Natural killer cell (primary cell): Measurements from ENCODE around the gene STK32A. TPM values are rescaled to one million over a fixed set of nuclear protein-coding genes. Genes with fewer than 3 reads are reported as not detected.

Source experiments
- ATAC-seq, 3 donors: fragments of 150-1000 bp in 2 of 3; fragments of 200-7000 bp in 1 of 3; cut with Tn5 transposase; 1 replicate in 1 of 3; 2 replicates in 2 of 3; pipeline ENCODE4 v1.10.0; 2021; ENCODE audit warnings: mild to moderate bottlenecking in 2 of 3, moderate library complexity in 2 of 3
- DNase-seq, 2 donors: peaks; one replicate each; pipeline versions ENCODE4 v3.0.0 to v3.0.0-alpha.2; 2013 to 2021; ENCODE audit warnings: mixed read lengths in 1 of 2
- H3K27ac ChIP-seq: one replicate; pipeline ENCODE4 v1.5.1; 2013; ENCODE audit warnings: mild to moderate bottlenecking, low read length
- H3K27me3 ChIP-seq: one replicate; pipeline ENCODE4 v1.6.1; 2013; ENCODE audit warnings: low read length; ENCODE audit not compliant: control insufficient read depth, insufficient read depth
- H3K36me3 ChIP-seq: one replicate; pipeline ENCODE4 v1.6.1; 2013; ENCODE audit warnings: low read length; ENCODE audit not compliant: control insufficient read depth, insufficient read depth
- H3K4me1 ChIP-seq: one replicate; pipeline ENCODE4 v1.6.1; 2013; ENCODE audit warnings: low read length; ENCODE audit not compliant: control insufficient read depth, insufficient read depth
- H3K4me3 ChIP-seq: one replicate; pipeline ENCODE4 v1.5.1; 2013; ENCODE audit warnings: low read length
- H3K9me3 ChIP-seq: one replicate; pipeline ENCODE4 v1.6.1; 2013; ENCODE audit warnings: low read length; ENCODE audit not compliant: control insufficient read depth, insufficient read depth
- H3K27ac Mint-ChIP-seq, 2 donors: one replicate each; pipeline ENCODE4 v1.8.0; 2022; ENCODE audit warnings: mild to moderate bottlenecking in 2 of 2, mixed read lengths in 2 of 2, moderate library complexity in 1 of 2
- H3K27me3 Mint-ChIP-seq, 2 donors: one replicate each; pipeline ENCODE4 v1.8.0; 2022; ENCODE audit warnings: low read depth in 2 of 2, mixed read lengths in 2 of 2
- H3K36me3 Mint-ChIP-seq: one replicate; pipeline ENCODE4 v1.8.0; 2022; ENCODE audit warnings: mixed read lengths
- H3K4me1 Mint-ChIP-seq, 2 donors: one replicate each; pipeline ENCODE4 v1.8.0; 2022; ENCODE audit warnings: mixed read lengths in 2 of 2
- H3K4me3 Mint-ChIP-seq: one replicate; pipeline ENCODE4 v1.8.0; 2022; ENCODE audit warnings: mild to moderate bottlenecking, moderate library complexity, mixed read lengths
- H3K9me3 Mint-ChIP-seq, 2 donors: one replicate each; pipeline ENCODE4 v1.8.0; 2022; ENCODE audit warnings: mixed read lengths in 2 of 2
- CTCF ChIP-seq: fragments of 200-600 bp; IDR thresholded peaks from one replicate; pipeline ENCODE4 v1.8.0; 2022; ENCODE audit warnings: antibody characterized with exemption
- WGBS: methylation state at CpG from one replicate; pipeline ENCODE4 v1.1.7; 2013; ENCODE audit warnings: missing lambda C conversion rate; ENCODE audit not compliant: insufficient coverage; 5-methylcytosine and 5-hydroxymethylcytosine counted together
- intact Hi-C: fragments of 100-400 bp; cut with micrococcal nuclease; formaldehyde crosslinking; loops from one replicate; pipeline ENCODE4 v1.14.2; 2022
- total RNA-seq, 4 donors: library from RNA; stranded (reverse); fragments of 120-200 nt in 1 of 4; gene quantifications; one replicate each; pipeline versions ENCODE4 v1.2.3 to v1.2.4, GENCODE V29; 2013 to 2022

Gene STK32A
- total RNA-seq, 3 donors from 2014 or later (not counting 1 experiment from before 2014, with no cell fraction given) = not detected

GRCh38 chr5:147384346-147385193 lies 149.7 kb downstream of the STK32A start:
- no peak overlapping the region for H3K4me3 Mint-ChIP-seq
- H3K36me3 Mint-ChIP-seq = no peaks in the 10 kb centered on the region
- whole genome bisulfite sequencing = 88% methylated on average over 5 of the region's 6 CpGs
- Histone ChIP-seq H3K27me3 (no peaks in the 10 kb centered on the region), H3K4me3 (no peak overlapping the region), H3K9me3 (no peaks in the 10 kb centered on the region), H3K36me3 (no peaks in the 10 kb centered on the region), H3K4me1 (no peaks in the 10 kb centered on the region), H3K27ac (no peak overlapping the region)
- intact Hi-C loops = no loop called here
- ATAC-seq = no peak
- peaks cover 0 to 2% of the 10 kb centered on the region in 2 donors for H3K9me3 Mint-ChIP-seq
- H3K27ac Mint-ChIP-seq = no peak overlapping the region
- H3K4me1 Mint-ChIP-seq = no peaks in the 10 kb centered on the region
- peaks cover 8 to 25% of the 10 kb centered on the region in 2 donors for H3K27me3 Mint-ChIP-seq
- TF ChIP-seq CTCF = no peak
- DNase-seq = no peak

- TF ChIP-seq CTCF = no peak
- Histone ChIP-seq H3K27ac (no peak overlapping the region), H3K27me3 (no peaks in the 10 kb centered on the region), H3K4me3 (no peak overlapping the region), H3K9me3 (no peaks in the 10 kb centered on the region), H3K4me1 (no peaks in the 10 kb centered on the region), H3K36me3 (no peaks in the 10 kb centered on the region)
- whole genome bisulfite sequencing = 81% methylated on average over 4 of the region's 4 CpGs
- no peaks in the 10 kb centered on the region for H3K9me3 Mint-ChIP-seq
- H3K27me3 Mint-ChIP-seq = peaks cover 6 to 27% of the 10 kb centered on the region in 2 donors
- no peaks in the 10 kb centered on the region for H3K36me3 Mint-ChIP-seq
- no peak overlapping the region for H3K4me3 Mint-ChIP-seq
- no peaks in the 10 kb centered on the region for H3K4me1 Mint-ChIP-seq
- intact Hi-C loops = no loop called here
- no peak for ATAC-seq
- no peak for DNase-seq
- no peak overlapping the region for H3K27ac Mint-ChIP-seq
Measured at GRCh38 chr5:147387109-147387508, 152.3 kb downstream of the STK32A start.

- Histone ChIP-seq H3K4me3 (no peak overlapping the region), H3K9me3 (no peaks in the 10 kb centered on the region), H3K36me3 (no peaks in the 10 kb centered on the region), H3K27me3 (no peaks in the 10 kb centered on the region), H3K4me1 (no peaks in the 10 kb centered on the region), H3K27ac (no peak overlapping the region)
- H3K36me3 Mint-ChIP-seq = no peaks in the 10 kb centered on the region
- H3K4me1 Mint-ChIP-seq = no peaks in the 10 kb centered on the region
- intact Hi-C loops = no loop called here
- H3K9me3 Mint-ChIP-seq = no peaks in the 10 kb centered on the region
- WGBS = 85% methylated on average over 4 of the region's 7 CpGs
- ATAC-seq (no peak), DNase-seq (no peak)
- no peak for TF ChIP-seq CTCF
- no peak overlapping the region for H3K27ac Mint-ChIP-seq
- H3K4me3 Mint-ChIP-seq = no peak overlapping the region
- peaks cover 9 to 37% of the 10 kb centered on the region in 2 donors for H3K27me3 Mint-ChIP-seq
Measured at GRCh38 chr5:147388184-147389108, 153.6 kb downstream of the STK32A start.
